A172 (cell line): ENCODE measurements around the gene KLHL33. TPM values are rescaled to one million over a fixed set of nuclear protein-coding genes. Genes with fewer than 3 reads are reported as not detected.

Source experiments
- DNase-seq: peaks from one replicate; pipeline ENCODE4 v3.0.0-alpha.2; 2015; ENCODE audit warnings: low spot score
- total RNA-seq: library from RNA; depleted of rRNA; stranded (reverse); fragments of >200 nt; shearing (Covaris generic); gene quantifications from 2 replicates; pipeline ENCODE4 v1.2.3, GENCODE V29; 2014; rRNA removed

Gene KLHL33
- total RNA-seq, 1 experiment from 2014 or later = not detected

DNA sequence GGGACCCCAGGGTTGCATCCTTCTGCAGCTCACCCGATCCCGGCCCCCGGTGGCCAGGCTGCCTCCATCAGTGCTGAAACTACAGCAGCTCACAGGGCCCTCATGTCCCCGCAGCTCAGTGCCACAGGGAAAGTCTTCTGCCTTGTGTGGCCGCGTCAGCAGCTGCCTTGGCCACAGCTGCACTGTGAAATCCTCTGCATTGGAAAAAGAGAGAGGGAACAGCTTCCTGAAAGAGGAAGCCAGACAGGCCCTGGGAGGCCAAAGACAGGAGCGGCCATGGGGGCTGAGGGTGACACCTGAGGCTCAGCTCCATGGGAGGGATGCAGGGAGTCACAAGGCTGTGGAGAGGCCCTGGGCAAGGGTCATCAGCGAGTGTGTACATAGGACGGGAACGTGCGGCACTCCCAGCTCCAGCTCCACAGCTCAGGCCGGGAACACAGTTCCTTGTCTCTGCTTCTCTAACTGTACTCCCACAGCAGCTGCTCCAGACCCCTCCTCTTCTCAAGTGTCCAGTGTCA lies 59.8 kb downstream of the KLHL33 start:
- no peak for DNase-seq

Other genes starting within 250 kb of the KLHL33 start
- gene OR11G2, start 245.3 kb downstream of the KLHL33 start, total RNA-seq = not detected in 2 replicates
- gene OR11H6, start 212.5 kb downstream of the KLHL33 start, total RNA-seq = not detected in 2 replicates
- not detected in 2 replicates for gene OR11H7, start 207.2 kb downstream of the KLHL33 start, total RNA-seq
- gene OR11H4, start 196.9 kb downstream of the KLHL33 start, total RNA-seq = not detected in 2 replicates
- 10.6 and 16.8 TPM in 2 replicates for gene TTC5, start 130.2 kb downstream of the KLHL33 start, total RNA-seq
- gene CCNB1IP1, start 102.9 kb downstream of the KLHL33 start, total RNA-seq = 28.6 and 30.3 TPM in 2 replicates
- gene PARP2, start 92.5 kb downstream of the KLHL33 start, total RNA-seq = 17.5 and 20.1 TPM in 2 replicates
- gene TEP1, start 22.7 kb downstream of the KLHL33 start, total RNA-seq = 4.8 and 9.0 TPM in 2 replicates
- 33.2 and 54.4 TPM in 2 replicates for gene OSGEP, start 18.6 kb upstream of the KLHL33 start, total RNA-seq
- 96.7 and 99.1 TPM in 2 replicates for gene APEX1, start 19.1 kb upstream of the KLHL33 start, total RNA-seq
- gene PIP4P1, start 25.3 kb upstream of the KLHL33 start, total RNA-seq = 13.5 and 18.7 TPM in 2 replicates
- gene PNP, start 33.2 kb upstream of the KLHL33 start, total RNA-seq = 41.8 and 43.5 TPM in 2 replicates
- not detected in 2 replicates for gene RNASE10, start 69.4 kb upstream of the KLHL33 start, total RNA-seq
- gene RNASE9, start 124.9 kb upstream of the KLHL33 start, total RNA-seq = not detected in 2 replicates
- not detected in 2 replicates for gene RNASE11, start 151.8 kb upstream of the KLHL33 start, total RNA-seq
- not detected in 2 replicates for gene RNASE12, start 155.2 kb upstream of the KLHL33 start, total RNA-seq
- not detected in 2 replicates for gene OR6S1, start 205.5 kb upstream of the KLHL33 start, total RNA-seq
- gene RNASE4, start 248.4 kb upstream of the KLHL33 start, total RNA-seq = 0.91 and 1.1 TPM in 2 replicates